ENCODE results near the gene FAM25A.
"Not testable (repeated sequence)": the region's sequence is repeated elsewhere in the genome, so short reads cannot be mapped to it uniquely, and the experiment has no call there.

The FAM25A gene

GRCh38 chr10:87014986-87015716, 4.9 kb upstream of the FAM25A start:
- not testable (repeated sequence) for DNase-seq

GRCh38 chr10:87018127-87018526, 2.0 kb upstream of the FAM25A start:
- DNase-seq, result not testable (repeated sequence)

- not testable (repeated sequence) for DNase-seq
Measured at GRCh38 chr10:87019066-87019465, 1.0 kb upstream of the FAM25A start.

GRCh38 chr10:87019504-87019903, 590 bp upstream of the FAM25A start:
- DNase-seq, result not testable (repeated sequence)

GRCh38 chr10:87025285-87025958, 5.3 kb downstream of the FAM25A start:
- DNase-seq, result not testable (repeated sequence)

- DNase-seq, result not testable (repeated sequence)
Measured at GRCh38 chr10:87026747-87027508, 6.8 kb downstream of the FAM25A start.

GRCh38 chr10:87030419-87030818, 10.3 kb downstream of the FAM25A start:
- not testable (repeated sequence) for DNase-seq

GRCh38 chr10:87030912-87031635, 11.0 kb downstream of the FAM25A start:
- DNase-seq, result no peak

- no peak for DNase-seq
Measured at GRCh38 chr10:87036623-87037022, 16.5 kb downstream of the FAM25A start.

- no peak for DNase-seq
Measured at GRCh38 chr10:87038286-87038717, 18.2 kb downstream of the FAM25A start.

- no peak for DNase-seq
Measured at GRCh38 chr10:87038786-87039185, 18.7 kb downstream of the FAM25A start.

- DNase-seq, result not testable (repeated sequence)
Measured at GRCh38 chr10:87043579-87043978, 23.5 kb downstream of the FAM25A start.

- DNase-seq, result no peak
Measured at GRCh38 chr10:87045434-87045938, 25.4 kb downstream of the FAM25A start.

- no peak for DNase-seq
Measured at GRCh38 chr10:87053111-87053510, 33.0 kb downstream of the FAM25A start.

GRCh38 chr10:87053577-87054181, 33.6 kb downstream of the FAM25A start:
- DNase-seq, result no peak

- no peak for DNase-seq
Measured at GRCh38 chr10:87054373-87055295, 34.5 kb downstream of the FAM25A start.

- DNase-seq, result no peak
Measured at GRCh38 chr10:87058171-87058570, 38.1 kb downstream of the FAM25A start.

- no peak for DNase-seq
Measured at GRCh38 chr10:87059401-87059800, 39.3 kb downstream of the FAM25A start.

- no peak for DNase-seq
Measured at GRCh38 chr10:87060280-87060928, 40.3 kb downstream of the FAM25A start.

GRCh38 chr10:87064651-87065050, 44.6 kb downstream of the FAM25A start:
- no peak for DNase-seq

GRCh38 chr10:87066178-87066577, 46.1 kb downstream of the FAM25A start:
- no peak for DNase-seq
